Ovary (tissue), 3 donors: ENCODE measurements around the gene DOK6.

Experiments used
- CTCF ChIP-seq, 3 donors: fragments of 450-650 bp in 2 of 3; fragments of 200-600 bp in 1 of 3; IDR thresholded peaks; one replicate each; pipeline versions ENCODE4 v1.5.1 to v1.8.0; 2016 to 2022; ENCODE audit warnings: antibody characterized with exemption in 3 of 3, mild to moderate bottlenecking in 1 of 3
- EP300 ChIP-seq: sonication (generic); formaldehyde crosslinking; IDR thresholded peaks from one replicate; pipeline ENCODE4 v1.6.1; 2017; ENCODE audit warnings: antibody characterized with exemption
- donor health status: DM: no; HTN: no; CAD: no.

DNA sequence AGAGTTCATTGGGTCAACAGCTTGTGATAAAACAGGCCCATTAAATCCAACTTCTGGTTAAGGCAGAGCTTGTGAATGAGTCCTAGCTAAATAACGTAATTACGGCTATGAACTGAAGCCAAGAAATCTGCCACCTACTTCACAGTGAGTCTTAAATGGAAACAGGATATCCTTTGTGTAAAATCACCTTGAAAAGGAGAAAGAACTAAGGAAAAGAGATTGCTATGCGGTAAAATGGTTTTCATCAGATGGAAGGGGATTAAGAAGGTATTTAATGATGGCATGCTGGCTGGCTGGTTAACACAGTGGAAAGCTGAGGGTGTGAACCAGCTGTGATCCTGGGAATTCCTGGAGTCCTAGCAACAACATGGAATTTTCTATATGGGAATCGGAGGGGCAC is 156.6 kb downstream of the DOK6 start:
- TF ChIP-seq CTCF (IDR thresholded peaks at IDR 0.05) (no peak), EP300 (no peak)
